ENCODE data around the gene GYPC.

The GYPC gene

DNA sequence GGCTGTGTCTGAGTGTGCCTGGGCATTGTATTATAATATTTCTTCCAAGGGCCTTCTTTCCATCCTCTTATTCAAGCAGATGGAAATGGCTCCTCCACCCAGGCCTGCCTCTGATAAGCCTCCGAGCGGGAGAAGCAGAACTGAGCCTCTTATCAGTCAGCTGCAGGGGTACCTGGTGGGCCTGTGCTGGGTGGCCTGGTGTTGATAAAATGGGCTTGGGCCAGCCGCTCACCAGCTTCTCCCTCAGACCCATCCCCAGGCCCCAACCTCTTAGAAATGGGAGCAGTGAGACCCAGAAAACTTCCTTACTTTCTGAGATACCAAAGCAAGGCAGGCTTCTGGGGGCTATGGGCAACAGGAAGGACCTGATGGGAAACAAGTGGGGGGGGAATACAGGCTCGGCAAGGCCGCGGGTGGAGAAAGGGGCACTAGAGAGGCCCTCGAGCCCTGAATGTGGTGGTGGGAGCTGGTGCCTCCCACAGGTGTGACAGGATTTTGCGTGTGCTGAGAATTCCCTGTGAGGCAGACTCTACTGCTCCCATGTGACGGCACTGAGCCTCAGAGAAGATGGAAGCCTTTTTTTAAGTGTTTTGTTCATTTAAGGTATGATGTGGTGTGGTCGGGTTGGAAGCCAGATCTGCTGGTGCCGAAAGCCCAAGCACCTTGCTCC lies 18.3 kb downstream of the GYPC start:
- no peak for DNase-seq (ENCODE audit: low read depth)
- TF ChIP-seq, protein P1, sequence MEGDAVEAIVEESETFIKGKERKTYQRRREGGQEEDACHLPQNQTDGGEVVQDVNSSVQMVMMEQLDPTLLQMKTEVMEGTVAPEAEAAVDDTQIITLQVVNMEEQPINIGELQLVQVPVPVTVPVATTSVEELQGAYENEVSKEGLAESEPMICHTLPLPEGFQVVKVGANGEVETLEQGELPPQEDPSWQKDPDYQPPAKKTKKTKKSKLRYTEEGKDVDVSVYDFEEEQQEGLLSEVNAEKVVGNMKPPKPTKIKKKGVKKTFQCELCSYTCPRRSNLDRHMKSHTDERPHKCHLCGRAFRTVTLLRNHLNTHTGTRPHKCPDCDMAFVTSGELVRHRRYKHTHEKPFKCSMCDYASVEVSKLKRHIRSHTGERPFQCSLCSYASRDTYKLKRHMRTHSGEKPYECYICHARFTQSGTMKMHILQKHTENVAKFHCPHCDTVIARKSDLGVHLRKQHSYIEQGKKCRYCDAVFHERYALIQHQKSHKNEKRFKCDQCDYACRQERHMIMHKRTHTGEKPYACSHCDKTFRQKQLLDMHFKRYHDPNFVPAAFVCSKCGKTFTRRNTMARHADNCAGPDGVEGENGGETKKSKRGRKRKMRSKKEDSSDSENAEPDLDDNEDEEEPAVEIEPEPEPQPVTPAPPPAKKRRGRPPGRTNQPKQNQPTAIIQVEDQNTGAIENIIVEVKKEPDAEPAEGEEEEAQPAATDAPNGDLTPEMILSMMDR (IDR thresholded peaks at IDR 0.05; ENCODE audit: control insufficient read depth, insufficient read depth, low read depth, low read length, missing control alignments): no peak
- no peak overlapping the region for H3K4me3 ChIP-seq (ENCODE audit: control insufficient read depth, low read depth, low read length)

DNA sequence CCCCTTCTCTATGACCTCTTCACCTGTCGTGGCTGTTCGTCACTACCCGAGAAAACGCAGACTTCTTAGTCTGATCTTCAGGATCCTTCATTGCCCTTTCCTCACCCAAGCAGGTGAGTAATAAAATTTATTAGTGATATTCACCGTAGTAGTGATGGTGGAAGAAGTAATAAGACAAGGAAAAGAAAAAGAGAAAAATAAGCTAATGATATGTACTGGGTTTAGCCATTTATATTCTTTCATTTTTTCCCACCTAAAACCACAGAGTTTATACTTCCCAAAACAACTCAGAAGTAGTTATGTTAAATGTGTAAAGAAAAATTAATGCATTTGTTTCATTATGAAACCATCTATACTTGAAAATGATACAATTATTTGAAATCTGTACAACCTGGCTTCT lies 19.7 kb downstream of the GYPC start:
- TF ChIP-seq, protein P1 (IDR thresholded peaks at IDR 0.05; ENCODE audit: control insufficient read depth, insufficient read depth, low read depth, low read length, missing control alignments): no peak
- no peak overlapping the region for H3K4me3 ChIP-seq (ENCODE audit: control insufficient read depth, low read depth, low read length)
- DNase-seq (ENCODE audit: low read depth): no peak

DNA sequence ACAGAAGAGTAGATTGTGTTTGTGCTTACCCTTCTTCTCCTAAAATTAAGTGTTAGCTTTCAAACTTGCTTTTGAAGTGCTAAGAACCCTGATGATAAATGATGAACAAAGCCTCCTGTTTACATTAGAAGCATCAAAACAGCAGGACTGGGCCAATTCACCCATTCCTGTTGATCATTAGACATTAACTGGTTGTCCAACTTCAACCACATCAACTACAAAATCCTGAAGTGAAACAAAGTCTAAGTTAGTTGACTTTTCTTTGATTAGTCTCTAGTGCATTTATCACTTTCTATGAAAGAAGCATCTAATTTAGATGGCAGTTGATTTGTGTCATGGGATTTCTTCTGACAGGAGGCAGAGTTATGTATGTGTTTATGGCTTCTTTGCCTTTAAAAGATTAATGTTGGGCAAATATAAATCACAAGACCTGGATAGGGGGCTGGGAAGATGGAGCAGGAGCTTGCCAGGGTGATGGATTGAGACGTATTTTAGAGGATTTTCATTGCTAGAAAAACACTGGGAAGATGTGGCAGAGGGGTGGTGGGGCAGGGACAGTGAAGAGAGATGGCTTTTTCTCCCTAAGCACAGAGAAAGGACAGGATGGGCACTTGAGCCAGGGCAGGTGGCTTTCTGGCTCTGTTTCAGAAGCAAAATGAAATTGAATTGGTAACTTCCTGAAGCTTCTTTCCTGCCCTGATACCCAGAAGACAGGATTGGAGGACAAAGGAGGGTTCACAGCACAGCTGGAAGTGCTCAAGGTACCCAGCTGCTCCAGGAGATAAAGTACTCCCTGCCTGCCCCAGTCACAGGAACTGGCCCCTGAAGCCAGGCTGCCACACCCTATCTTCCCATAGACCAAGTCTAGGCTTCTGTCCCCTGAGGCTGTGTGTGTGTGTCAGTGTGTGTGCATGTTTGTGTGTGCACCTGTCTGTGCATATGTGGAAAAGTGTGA lies 20.5 kb downstream of the GYPC start:
- DNase-seq (ENCODE audit: low read depth): no peak
- no peak overlapping the region for H3K4me3 ChIP-seq (ENCODE audit: control insufficient read depth, low read depth, low read length)
- TF ChIP-seq, protein P1 (IDR thresholded peaks at IDR 0.05; ENCODE audit: control insufficient read depth, insufficient read depth, low read depth, low read length, missing control alignments): no peak

DNA sequence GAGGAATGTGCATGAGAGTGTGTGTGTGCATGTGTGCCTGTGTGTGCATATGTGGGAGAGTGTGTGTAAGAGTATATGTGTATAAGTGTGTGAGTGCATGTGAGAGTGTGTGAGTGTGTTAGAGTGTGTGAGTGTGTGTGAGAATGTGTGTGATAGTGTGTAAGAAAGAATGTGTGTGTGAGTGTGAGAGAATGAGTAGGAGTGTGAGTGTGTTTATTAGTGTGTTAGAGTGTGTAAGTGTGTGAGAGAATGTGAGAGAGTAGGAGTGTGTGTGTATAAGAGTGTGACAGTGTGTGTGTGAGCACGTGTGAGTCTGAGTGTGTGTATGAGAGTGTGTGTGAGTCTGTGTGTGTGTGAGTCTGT lies 21.2 kb downstream of the GYPC start:
- H3K4me3 ChIP-seq (ENCODE audit: control insufficient read depth, low read depth, low read length): no peak overlapping the region
- TF ChIP-seq, protein P1 (IDR thresholded peaks at IDR 0.05; ENCODE audit: control insufficient read depth, insufficient read depth, low read depth, low read length, missing control alignments): no peak
- no peak for DNase-seq (ENCODE audit: low read depth)

DNA sequence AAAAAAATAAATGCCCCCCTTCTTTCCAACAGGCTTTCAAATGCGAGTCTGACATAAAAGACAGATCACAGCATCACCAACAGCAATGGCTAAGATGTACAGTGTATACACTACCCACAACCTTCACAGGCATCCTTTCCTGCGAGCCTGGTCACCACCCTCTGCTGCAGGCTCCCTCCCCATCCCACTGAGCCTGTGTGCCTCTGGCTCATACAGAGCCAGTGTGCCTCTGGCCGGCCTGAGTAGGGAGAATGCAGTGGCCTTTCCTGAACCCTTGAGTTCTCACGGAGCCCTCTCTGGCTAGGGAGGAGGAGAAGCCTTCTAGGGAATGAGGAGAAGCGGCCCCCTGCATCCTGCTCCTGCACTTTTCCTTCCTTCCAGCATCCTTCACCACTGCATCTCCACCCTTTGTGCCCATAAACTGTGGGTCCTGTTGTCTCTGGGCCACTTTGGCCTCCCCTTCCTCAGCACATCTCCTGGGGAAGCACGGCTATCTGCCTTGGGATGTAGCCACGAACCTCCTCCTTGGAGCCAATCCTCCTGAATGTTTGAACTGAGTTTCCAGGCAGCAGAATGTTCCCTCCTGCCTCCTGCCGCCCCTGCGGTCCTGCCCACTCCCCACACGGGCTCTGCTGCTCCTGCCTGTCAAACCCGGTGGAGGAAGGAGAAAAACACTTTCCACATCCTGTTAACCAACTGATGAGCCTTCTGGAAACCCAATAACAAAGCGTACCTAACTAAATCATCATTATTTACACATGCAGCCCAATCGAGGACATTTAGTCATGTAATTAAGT lies 22.5 kb downstream of the GYPC start:
- H3K4me3 ChIP-seq (ENCODE audit: control insufficient read depth, low read depth, low read length): no peak overlapping the region
- DNase-seq (ENCODE audit: low read depth): no peak

More for the DNA sequence above, 22.5 kb downstream of the GYPC start:
- TF ChIP-seq, protein P1 (IDR thresholded peaks at IDR 0.05; ENCODE audit: control insufficient read depth, insufficient read depth, low read depth, low read length, missing control alignments): no peak

All from AG09309 (cell line).